ENCODE measurements around the gene JCHAIN. TPM values are rescaled to one million over a fixed set of nuclear protein-coding genes. Genes with fewer than 3 reads are reported as not detected.

Gene JCHAIN
- total and polyA plus RNA-seq, 2 of the 4 experiments (the other 2 are of a cell fraction): 0.72 to 0.86 TPM

GRCh38 chr4:70712150-70712549 lies 45.8 kb upstream of the JCHAIN start:
- no peak overlapping the region for H2BK5ac ChIP-seq (ENCODE audit: low read depth, low read length, poor library complexity, severe bottlenecking)
- H4K91ac ChIP-seq (ENCODE audit: insufficient read depth, low read depth, low read length): no peak overlapping the region
- H3K4me1 ChIP-seq (ENCODE audit: control insufficient read depth, insufficient read depth, low read length): 0 out of 2 replicates have a peak, but pooled peaks cover 2% of the 10 kb centered on the region
- no peak overlapping the region for H3K4ac ChIP-seq (ENCODE audit: low read depth, low read length)
- BruUV-seq (replicated peaks): no TSS peak
- intact Hi-C loops (cut with micrococcal nuclease): no loop called here
- H3K27me3 ChIP-seq (ENCODE audit: control insufficient read depth, insufficient read depth, low read length): no peaks in the 10 kb centered on the region
- no peak overlapping the region for H4K8ac ChIP-seq (ENCODE audit: low read depth in 2 of 2, low read length in 2 of 2)
- no peak overlapping the region for H3K4me3 ChIP-seq (ENCODE audit: insufficient read depth, low read depth, low read length)
- TF ChIP-seq CEBPB (IDR thresholded peaks at IDR 0.05; ENCODE audit: low read depth, low read length) (no peak), ELK1 (IDR thresholded peaks at IDR 0.05; ENCODE audit: borderline replicate concordance, low read depth, low read length) (no peak), MXI1 (IDR thresholded peaks at IDR 0.05; ENCODE audit: borderline replicate concordance, low read depth, low read length) (no peak), RCOR1 (IDR thresholded peaks at IDR 0.05; ENCODE audit: insufficient replicate concordance, low read length) (no peak), RFX5 (IDR thresholded peaks at IDR 0.05; ENCODE audit: low read depth, low read length) (no peak), FOS (IDR thresholded peaks at IDR 0.05; ENCODE audit: low read depth, low read length) (no peak), MAFK (IDR thresholded peaks at IDR 0.05; ENCODE audit: low read depth, low read length) (no peak), CTCF (conservative IDR thresholded peaks at IDR 0.05; ENCODE audit: low read depth, low read length) (no peak), RAD21 (IDR thresholded peaks at IDR 0.05; ENCODE audit: low read length) (no peak), NFE2L2 (IDR thresholded peaks at IDR 0.05; ENCODE audit: low read depth, low read length) (no peak)
- DNase-seq: no peak
- no peak overlapping the region for H3K23ac ChIP-seq (ENCODE audit: low read depth, low read length)
- CTCF ChIA-PET: no interaction called here
- H2BK120ac ChIP-seq (ENCODE audit: low read depth, low read length): no peak overlapping the region
- dilution Hi-C loops (cut with HindIII; ENCODE audit: low sequenced_read_pairs, unreplicated experiment): no loop called here
- no peak for ATAC-seq (ENCODE audit: low read depth)
- H4K20me1 ChIP-seq (ENCODE audit: insufficient read depth, low read length): peaks cover 4% of the 10 kb centered on the region; the same call in 1 of the 2 replicates
- H3K18ac ChIP-seq (ENCODE audit: low read depth, low read length): no peak overlapping the region
- no peak overlapping the region for H4K5ac ChIP-seq (ENCODE audit: low read depth, low read length)
- no peak overlapping the region for H3K14ac ChIP-seq (replicated peaks; ENCODE audit: low read depth, low read length)
- in situ Hi-C loops (cut with MboI; ENCODE audit: low sequenced_read_pairs): no loop called here
- WGBS, 2 experiments (ENCODE audit: extremely low coverage in 2 of 2, insufficient read length in 1 of 2): no CpG with 5 or more reads among the region's 3 CpGs
- no peak overlapping the region for H3K9ac ChIP-seq (ENCODE audit: low read depth, low read length)
- H2BK20ac ChIP-seq (ENCODE audit: low read depth, low read length): no peak overlapping the region
- no peak overlapping the region for H2BK15ac ChIP-seq (ENCODE audit: low read depth, low read length)
- H2AFZ ChIP-seq (replicated peaks; ENCODE audit: low read length, poor library complexity): no peak overlapping the region
- H3K9me3 ChIP-seq (ENCODE audit: control insufficient read depth, insufficient read depth, low read length): no peaks in the 10 kb centered on the region
- H3K4me2 ChIP-seq (ENCODE audit: low read depth, low read length): no peak overlapping the region
- POLR2A ChIA-PET (ENCODE audit: unreplicated experiment): no interaction called here
- peaks cover 14 to 64% of the 10 kb centered on the region in 2 experiments; a peak in 3 of 4 replicates for H3K79me1 ChIP-seq (ENCODE audit: low read depth in 1 of 2, low read length in 2 of 2)
- H2AK5ac ChIP-seq (ENCODE audit: low read depth, low read length): no peak overlapping the region
- H3K36me3 ChIP-seq (ENCODE audit: control insufficient read depth, insufficient read depth, low read length): no peaks in the 10 kb centered on the region
- H3K27ac ChIP-seq (ENCODE audit: insufficient read depth, low read length): no peak overlapping the region
- peaks cover 14% of the 10 kb centered on the region for H3K9me1 ChIP-seq (ENCODE audit: insufficient read depth, low read length)
- H3K56ac ChIP-seq (ENCODE audit: extremely low read depth, insufficient read depth, low read length): no peak overlapping the region
- H2AK9ac ChIP-seq (replicated peaks; ENCODE audit: low read depth, low read length, poor library complexity): no peak overlapping the region

Data from IMR-90 (cell line).